AG10803 (cell line): ENCODE measurements around the gene FOXP1.

Source experiments
- DNase-seq: peaks from one replicate; pipeline ENCODE4 v3.0.0; 2010; ENCODE audit warnings: low read depth
- H3K4me3 ChIP-seq: 2 replicates; pipeline ENCODE4 v1.5.1; 2011; ENCODE audit warnings: mild to moderate bottlenecking, low read length, control low read depth
- TF ChIP-seq, protein P1 (sequence below): conservative IDR thresholded peaks from 2 replicates; pipeline ENCODE4 v1.5.1; 2011; ENCODE audit warnings: mild to moderate bottlenecking, low read length, control low read depth, inconsistent platforms

Gene FOXP1

DNA sequence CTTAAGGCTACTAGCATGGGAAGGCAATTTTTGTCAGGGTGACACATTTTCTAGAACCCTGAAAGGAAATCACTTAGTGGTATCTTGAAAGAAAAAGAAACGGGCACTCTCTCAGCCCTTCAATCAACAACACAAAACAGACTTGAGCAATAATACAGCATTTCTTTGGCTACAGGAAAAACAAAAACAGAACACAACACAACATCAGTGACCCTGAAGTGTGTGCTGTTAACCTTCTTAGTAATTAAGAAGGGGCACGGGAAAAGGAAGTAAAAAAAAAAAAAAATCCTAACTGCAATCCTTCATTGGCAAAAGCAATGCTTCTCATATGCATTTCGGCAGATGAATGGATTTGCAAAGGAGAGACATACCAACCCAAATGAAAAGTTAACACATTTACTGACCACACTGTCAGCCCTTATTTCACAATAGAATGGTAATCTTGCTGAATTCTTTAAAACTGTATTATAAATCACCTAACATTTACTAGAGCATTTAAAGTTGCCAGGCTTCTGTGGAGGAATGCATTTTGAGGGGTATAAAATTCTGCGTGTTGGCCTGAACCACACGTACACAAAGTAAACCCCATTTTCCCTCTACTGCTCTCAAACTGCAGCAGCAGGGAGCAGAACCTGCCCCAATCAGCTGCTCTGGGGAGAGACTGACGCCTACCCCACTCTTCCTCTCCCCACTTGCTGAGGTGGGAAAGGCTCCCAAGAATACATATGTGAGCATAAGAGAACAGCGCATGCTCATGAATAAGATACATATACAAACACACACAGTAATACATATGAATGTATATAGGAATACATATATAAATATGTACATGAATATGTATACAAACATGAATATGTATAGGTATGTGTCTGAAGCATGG lies 198.5 kb downstream of the FOXP1 start:
- DNase-seq = peak; percentile 74
- TF ChIP-seq, protein P1, sequence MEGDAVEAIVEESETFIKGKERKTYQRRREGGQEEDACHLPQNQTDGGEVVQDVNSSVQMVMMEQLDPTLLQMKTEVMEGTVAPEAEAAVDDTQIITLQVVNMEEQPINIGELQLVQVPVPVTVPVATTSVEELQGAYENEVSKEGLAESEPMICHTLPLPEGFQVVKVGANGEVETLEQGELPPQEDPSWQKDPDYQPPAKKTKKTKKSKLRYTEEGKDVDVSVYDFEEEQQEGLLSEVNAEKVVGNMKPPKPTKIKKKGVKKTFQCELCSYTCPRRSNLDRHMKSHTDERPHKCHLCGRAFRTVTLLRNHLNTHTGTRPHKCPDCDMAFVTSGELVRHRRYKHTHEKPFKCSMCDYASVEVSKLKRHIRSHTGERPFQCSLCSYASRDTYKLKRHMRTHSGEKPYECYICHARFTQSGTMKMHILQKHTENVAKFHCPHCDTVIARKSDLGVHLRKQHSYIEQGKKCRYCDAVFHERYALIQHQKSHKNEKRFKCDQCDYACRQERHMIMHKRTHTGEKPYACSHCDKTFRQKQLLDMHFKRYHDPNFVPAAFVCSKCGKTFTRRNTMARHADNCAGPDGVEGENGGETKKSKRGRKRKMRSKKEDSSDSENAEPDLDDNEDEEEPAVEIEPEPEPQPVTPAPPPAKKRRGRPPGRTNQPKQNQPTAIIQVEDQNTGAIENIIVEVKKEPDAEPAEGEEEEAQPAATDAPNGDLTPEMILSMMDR = no peak
- H3K4me3 ChIP-seq = no peak overlapping the region

DNA sequence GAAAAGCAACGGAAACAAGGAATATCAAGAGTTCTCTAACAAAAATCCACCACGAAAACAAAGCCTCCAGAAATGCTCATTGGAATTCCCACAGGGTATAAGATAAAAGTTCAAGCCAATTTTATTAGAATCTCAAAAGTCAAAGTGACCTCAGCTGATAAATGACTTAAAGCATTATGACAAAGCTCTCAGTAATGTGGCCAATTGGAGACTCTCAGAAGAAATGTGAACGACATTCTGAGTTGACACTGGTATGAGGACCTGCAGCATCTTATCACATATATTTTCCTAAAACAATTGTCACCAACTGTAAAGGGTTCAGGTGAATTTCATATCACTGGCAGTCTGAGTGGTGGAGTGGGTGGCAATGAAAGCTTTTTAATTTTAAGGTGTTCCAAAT lies 199.1 kb downstream of the FOXP1 start:
- TF ChIP-seq, protein P1 = no peak
- no peak overlapping the region for H3K4me3 ChIP-seq
- no peak for DNase-seq

DNA sequence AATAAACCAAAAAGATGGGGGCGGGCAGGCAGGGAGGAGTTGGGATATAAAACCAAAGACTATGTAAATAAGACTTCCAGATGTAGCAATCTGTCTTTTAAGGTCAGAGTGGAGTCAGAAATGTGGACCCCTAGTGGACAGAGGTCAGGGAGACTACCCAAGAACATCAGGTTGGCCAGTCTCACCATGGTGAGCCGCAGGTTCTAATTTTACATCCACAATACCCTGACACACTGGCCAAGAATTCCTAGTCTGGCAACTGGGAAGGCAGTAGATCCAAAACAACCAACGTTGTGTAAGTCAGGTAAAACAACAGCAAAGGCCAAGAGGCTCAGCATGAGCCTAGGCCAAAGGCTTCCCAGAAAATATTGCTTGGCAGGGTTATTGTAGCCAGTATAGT lies 203.4 kb downstream of the FOXP1 start:
- TF ChIP-seq, protein P1 = no peak
- H3K4me3 ChIP-seq = no peak overlapping the region
- no peak for DNase-seq

DNA sequence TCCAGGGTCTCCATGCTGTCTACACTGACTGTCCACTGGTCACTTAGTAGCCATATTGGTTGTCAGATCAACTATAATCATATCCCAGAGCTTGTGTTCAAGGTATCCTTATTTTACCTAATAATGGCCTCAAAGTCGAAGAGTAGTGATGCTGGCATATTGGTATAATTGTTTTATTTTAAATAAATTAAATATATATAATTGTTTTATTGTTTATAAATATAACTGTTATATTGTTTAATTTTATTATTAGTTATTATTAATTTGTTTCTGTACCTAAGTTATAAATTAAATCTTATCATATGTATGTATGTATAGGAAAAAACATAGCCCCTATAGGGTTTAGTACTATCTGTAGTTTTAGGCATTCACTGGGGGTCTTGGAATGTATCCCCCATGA lies 205.0 kb downstream of the FOXP1 start:
- H3K4me3 ChIP-seq = no peak overlapping the region
- DNase-seq = no peak
- TF ChIP-seq, protein P1 = no peak

DNA sequence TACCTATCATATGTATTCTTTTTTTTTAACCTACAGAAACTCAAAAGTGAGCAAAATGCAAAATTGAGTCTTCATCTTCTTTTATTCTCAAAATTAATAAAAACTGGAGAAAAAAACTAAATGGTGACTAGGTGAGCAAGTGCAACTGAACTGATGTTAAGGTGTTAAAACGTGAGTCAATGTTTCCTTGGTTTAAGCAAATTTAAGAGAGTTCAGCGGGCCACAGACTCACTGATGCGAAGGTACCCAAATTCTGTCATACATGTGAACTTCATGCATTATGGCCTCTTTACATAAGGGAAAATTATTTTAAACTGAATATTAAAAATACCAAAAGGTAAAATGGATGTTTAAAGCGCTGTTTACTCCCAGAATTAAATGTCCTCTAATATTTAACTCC lies 206.6 kb downstream of the FOXP1 start:
- no peak overlapping the region for H3K4me3 ChIP-seq
- TF ChIP-seq, protein P1 = no peak
- no peak for DNase-seq

DNA sequence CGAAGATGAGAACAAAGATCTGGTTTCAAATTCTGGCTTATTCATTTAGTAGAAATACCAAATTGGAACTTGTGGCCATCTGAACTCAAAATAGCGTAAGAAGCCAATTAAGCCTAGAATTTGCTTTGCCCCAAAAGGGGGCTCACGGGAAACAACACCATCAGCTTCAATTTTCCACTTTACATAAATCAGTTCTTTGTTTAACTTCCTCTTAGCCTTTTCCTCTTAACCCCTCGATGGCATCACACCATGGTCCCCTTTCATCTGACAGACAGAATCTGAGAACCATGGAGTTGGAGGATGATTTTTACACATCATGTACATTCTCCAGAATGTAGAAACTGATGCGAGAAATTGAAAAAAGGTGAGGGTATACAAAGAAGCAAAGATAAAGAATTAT lies 207.0 kb downstream of the FOXP1 start:
- H3K4me3 ChIP-seq = no peak overlapping the region
- TF ChIP-seq, protein P1 = no peak
- DNase-seq = no peak

DNA sequence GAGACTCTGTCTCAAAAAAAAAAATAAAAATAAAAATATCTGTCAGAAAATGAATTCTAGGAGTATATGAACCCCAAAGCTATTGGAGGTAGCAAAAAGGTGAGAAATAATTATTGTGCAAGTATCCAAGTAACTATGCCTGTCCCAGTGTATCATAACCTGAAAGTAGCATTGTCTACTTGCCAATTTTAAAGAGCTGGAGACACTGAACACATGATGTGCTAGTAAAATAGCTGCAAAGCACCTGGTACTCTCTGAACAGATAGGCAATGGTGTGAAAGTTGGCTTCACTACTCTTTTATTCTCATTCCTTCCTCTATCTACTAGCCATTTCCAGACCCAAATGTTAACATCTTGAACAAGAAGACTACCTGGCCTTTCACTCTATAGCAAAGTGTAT lies 208.9 kb downstream of the FOXP1 start:
- DNase-seq = no peak
- TF ChIP-seq, protein P1 = no peak
- H3K4me3 ChIP-seq = no peak overlapping the region
